GM12872 (cell line): ENCODE data around the gene LFNG.

ENCODE experiments used
- TF ChIP-seq, protein P1 (sequence below): IDR thresholded peaks from 3 replicates; pipeline ENCODE4 v1.5.1; 2011; ENCODE audit warnings: low read depth, mild to moderate bottlenecking, low read length, moderate library complexity; ENCODE audit not compliant: insufficient read depth

The LFNG gene

DNA sequence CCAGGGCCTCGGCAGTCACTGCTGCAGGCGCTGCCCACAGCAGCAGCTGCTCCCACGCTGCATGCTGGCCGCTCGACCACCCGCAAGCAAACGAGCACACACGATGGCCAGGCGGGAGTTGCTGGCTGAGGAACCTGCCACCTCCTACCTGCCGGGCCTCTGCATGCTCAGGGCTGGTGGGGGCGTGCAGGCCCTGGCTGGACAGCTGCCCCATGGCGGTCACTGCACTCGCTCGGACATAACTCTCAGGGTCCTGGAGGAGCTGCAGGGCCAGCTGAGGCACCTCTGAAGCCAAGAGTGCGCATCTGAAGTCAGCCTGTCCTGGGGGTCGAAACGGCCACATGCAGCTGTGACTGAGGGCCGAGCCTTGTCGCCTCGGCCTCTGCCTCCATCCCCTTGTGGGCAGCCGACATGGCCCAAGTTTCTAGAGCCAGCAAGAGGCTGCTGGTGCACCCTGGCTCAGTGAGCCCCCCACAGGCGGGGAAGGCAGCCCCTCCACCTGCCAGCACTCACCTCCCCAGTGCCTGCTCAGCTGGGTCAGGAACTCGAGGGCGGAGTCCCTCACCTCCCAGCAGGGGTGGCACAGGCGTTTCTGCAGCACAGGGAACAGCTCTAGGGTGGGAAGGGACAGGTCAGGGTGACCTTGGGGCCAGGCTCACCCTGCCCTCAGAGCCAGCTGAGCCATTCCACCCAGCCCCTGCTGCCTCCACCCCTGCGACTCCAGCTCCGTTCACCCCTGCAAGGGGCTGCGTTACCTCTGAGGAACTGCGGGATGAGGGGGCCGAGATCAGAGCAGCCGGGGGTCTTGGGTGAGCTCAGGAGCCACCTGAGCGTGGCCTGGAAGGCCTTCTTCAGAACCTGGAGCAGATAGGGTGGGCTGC is 19.7 kb downstream of the LFNG start:
- TF ChIP-seq, protein P1, sequence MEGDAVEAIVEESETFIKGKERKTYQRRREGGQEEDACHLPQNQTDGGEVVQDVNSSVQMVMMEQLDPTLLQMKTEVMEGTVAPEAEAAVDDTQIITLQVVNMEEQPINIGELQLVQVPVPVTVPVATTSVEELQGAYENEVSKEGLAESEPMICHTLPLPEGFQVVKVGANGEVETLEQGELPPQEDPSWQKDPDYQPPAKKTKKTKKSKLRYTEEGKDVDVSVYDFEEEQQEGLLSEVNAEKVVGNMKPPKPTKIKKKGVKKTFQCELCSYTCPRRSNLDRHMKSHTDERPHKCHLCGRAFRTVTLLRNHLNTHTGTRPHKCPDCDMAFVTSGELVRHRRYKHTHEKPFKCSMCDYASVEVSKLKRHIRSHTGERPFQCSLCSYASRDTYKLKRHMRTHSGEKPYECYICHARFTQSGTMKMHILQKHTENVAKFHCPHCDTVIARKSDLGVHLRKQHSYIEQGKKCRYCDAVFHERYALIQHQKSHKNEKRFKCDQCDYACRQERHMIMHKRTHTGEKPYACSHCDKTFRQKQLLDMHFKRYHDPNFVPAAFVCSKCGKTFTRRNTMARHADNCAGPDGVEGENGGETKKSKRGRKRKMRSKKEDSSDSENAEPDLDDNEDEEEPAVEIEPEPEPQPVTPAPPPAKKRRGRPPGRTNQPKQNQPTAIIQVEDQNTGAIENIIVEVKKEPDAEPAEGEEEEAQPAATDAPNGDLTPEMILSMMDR = no peak

DNA sequence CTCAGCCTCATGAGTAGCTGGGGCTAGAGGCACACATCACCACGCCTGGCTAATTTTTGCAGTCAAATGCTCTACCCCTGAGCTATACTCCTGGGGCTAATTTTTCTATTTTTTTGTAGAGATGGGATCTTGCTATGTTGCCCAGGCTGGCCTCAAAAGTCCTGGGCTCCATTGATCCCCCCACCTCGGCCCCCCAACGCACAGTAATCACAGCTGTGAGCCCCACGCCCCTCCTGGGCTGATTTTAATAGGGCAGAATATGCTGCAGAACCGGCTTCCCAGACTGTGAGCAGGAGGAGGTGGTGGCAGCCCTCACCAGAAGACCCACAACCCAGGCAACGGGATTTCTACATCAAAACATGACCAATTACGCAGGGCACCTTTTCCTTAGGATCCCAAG is 20.6 kb downstream of the LFNG start:
- TF ChIP-seq, protein P1 = no peak

DNA sequence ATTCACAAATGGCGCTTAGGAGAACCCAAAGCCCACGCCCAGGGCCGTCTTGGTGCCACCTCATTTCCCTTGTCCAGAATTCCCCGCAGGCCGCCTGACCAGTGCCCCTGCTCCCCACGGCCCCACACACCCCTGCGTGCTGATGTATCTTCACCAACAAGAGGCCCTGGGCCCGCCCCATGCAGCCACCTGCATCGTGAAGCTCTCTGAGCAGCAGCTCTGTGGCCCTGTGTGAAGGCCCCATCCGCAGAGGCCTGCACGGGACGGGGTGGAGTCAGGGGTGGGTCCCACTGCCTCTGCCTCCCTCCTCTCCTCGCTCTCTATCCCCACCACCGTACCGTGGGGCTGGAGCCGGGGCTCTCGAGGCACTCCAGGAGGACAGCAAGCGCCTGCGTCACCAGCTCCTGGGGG is 21.1 kb downstream of the LFNG start:
- TF ChIP-seq, protein P1 = no peak

DNA sequence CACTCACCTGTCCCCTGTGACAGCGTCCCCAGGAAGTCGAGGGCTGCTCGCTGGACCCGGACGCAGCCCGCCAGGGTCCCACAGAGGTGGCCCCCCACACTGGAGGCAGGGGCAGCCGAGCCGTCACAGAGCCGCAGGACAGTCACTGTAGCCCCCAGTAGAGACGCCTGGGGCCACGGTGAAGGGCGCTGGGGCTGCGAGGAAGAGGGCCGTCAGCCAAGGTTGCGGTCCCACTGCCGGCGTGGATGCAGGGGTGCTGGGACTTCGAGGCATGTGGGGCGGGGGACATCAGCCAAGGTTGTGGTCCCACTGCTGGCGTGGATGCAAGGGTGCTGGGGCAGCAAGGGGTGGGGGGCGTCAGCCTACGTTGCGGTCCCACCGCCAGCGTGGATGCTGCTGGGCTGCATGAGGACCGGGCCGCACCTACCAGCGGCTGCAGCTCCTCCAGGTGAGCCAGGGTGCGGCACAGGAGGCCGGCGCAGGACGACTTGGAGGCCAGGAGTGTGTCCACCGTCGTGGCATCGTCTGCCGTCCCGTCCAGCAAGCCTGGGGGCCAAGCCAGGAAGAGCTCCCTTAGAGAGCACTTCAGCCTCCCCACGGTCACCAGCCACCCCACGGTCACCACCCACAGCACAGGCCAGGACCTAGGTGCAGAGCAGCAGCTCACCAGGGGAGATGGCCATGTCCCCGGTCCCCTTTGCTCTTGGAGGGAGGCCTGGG is 21.9 kb downstream of the LFNG start:
- TF ChIP-seq, protein P1 = no peak

DNA sequence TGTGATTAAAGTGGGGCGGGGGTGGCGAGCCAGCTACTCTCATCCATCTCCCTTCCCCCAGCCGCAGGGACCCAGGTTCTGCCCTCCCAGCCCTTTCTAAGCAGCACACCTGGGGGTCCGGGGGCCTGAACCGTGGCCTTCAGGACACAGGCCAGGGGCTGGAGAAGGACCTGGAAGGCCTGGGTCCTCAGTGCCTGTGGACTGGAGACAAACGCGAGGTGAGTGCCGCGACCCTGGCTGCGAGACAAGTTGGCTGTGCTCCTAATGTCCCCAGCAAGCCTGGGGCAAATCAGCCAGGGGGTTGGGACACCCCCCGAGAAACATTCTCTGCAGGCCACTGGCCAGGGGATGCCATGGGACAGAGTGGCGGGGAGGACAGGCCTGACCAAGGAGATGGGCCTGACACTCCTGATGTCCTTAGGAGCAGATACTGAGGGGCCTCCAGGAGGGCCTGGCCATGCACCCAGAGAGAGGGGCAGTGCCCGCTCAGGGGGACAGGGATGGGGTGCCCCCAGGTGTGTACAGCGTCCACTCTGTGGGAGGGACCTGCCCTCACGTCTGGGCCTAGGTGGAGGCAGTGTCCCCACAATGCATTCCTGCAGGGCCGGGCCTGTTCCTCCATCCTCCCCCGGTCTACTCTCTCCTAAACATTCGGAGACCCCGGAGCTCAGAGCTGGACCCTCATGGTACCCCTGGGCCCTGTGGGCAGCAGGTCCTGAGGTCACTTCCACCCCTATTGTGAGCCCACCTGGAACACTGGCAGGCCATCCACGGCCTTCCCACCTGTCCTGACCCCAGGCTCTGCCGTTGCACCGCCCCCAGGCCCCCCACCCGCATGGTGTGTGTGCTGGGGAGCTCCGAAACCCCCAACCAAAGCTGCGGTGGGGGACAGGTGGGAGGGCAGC is 22.7 kb downstream of the LFNG start:
- TF ChIP-seq, protein P1 = no peak

DNA sequence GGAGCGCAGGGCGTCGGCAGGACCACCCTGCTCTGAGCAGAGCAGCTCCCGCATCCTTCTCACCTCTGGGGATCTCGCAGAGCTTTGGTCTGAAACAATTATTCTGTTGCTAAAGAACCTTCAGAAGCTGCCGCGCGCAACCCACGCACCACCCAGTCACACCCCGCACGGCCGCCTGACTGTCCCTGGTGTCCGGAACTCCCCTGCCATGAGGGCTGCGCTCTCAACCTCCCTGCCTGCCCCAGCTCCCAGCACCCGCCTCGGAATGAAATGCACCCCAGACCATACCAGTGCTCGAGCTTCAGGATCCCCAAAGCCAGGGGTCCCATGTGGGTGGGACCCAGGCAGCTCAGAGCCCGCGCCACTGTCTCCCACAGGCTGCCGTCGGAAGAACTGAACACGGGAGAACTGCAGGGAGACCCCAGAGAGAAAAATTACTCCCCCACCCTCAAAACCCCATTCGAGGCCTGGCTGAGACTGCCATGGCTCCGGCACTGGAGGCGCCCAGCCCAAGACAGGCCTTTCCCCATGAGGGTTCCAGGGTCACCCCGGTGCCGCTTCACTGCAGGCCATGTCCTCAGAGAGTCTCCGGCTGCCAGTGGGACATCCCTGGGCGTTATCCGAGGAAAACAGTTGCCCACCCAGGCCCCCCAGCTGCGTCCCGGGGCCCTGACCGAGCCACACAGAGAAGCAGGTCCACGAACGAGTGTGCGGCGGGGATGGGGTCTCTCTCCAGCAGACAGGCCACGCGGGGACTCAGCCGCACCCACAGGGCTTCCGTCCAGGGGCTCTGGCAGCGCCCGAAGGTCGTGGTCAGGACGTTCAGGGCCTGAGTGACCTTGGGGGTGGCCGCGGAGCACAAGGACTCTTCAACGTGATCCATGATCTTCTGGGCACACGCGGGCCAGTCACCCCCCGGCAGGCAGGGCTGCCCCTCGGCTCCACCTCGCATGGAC is 23.6 kb downstream of the LFNG start:
- TF ChIP-seq, protein P1 = no peak
